ENCODE results near the gene ARID3B.

DNA sequence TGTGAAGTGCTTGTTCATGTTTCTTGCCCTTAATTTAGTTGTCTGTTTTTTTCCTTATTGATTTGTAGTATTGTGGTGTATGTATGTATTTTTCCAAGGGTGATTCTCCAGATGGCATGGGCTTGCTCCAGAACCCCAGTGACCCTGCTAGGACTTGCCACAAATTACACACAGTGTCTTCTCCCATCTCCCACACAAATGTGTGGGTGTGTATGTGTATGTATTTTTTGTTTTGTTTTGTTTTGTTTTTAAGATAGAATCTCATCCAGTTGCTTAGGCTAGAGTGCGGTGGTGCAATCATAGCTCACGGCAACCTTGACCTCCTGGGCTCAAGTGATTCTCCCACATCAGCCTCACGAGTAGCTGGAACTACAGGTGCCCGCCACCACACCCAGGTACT, 36.2 kb upstream of the ARID3B start:
- no peak for TF ChIP-seq SIN3A (IDR thresholded peaks at IDR 0.05; ENCODE audit: borderline replicate concordance, insufficient read depth, low read length)
- no peak for TF ChIP-seq POLR2AphosphoS5 (IDR thresholded peaks at IDR 0.05; ENCODE audit: low read depth, low read length)
- TF ChIP-seq TAF1 (IDR thresholded peaks at IDR 0.05; ENCODE audit: borderline replicate concordance, insufficient read depth, low read length) = no peak
- no peak for TF ChIP-seq FOXP2 (optimal IDR thresholded peaks at IDR 0.05; ENCODE audit: borderline replicate concordance, extremely low read depth, extremely low read length, insufficient read depth)
- TF ChIP-seq, protein P1, sequence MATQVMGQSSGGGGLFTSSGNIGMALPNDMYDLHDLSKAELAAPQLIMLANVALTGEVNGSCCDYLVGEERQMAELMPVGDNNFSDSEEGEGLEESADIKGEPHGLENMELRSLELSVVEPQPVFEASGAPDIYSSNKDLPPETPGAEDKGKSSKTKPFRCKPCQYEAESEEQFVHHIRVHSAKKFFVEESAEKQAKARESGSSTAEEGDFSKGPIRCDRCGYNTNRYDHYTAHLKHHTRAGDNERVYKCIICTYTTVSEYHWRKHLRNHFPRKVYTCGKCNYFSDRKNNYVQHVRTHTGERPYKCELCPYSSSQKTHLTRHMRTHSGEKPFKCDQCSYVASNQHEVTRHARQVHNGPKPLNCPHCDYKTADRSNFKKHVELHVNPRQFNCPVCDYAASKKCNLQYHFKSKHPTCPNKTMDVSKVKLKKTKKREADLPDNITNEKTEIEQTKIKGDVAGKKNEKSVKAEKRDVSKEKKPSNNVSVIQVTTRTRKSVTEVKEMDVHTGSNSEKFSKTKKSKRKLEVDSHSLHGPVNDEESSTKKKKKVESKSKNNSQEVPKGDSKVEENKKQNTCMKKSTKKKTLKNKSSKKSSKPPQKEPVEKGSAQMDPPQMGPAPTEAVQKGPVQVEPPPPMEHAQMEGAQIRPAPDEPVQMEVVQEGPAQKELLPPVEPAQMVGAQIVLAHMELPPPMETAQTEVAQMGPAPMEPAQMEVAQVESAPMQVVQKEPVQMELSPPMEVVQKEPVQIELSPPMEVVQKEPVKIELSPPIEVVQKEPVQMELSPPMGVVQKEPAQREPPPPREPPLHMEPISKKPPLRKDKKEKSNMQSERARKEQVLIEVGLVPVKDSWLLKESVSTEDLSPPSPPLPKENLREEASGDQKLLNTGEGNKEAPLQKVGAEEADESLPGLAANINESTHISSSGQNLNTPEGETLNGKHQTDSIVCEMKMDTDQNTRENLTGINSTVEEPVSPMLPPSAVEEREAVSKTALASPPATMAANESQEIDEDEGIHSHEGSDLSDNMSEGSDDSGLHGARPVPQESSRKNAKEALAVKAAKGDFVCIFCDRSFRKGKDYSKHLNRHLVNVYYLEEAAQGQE (IDR thresholded peaks at IDR 0.05; ENCODE audit: insufficient read depth in 1 of 2, low read depth in 2 of 2, low read length in 2 of 2) = no peak
